HEK293 (cell line): ENCODE measurements around the gene GPR4.

ENCODE experiments used
- BCL11A ChIP-seq: fragments of 450-650 bp; formaldehyde crosslinking; IDR thresholded peaks from 2 replicates; pipeline ENCODE4 v1.5.1; 2016; ENCODE audit warnings: low read depth, missing biosample characterization, missing genetic modification characterization
- MYNN ChIP-seq: fragments of 450-650 bp; formaldehyde crosslinking; IDR thresholded peaks from 2 replicates; pipeline ENCODE4 v1.5.1; 2016; ENCODE audit warnings: missing biosample characterization, missing genetic modification characterization, borderline replicate concordance
- ZNF19 ChIP-seq: fragments of 450-650 bp; formaldehyde crosslinking; IDR thresholded peaks from 2 replicates; pipeline ENCODE4; 2016; ENCODE audit warnings: missing biosample characterization, missing genetic modification characterization, low read depth
- ZNF776 ChIP-seq: fragments of 450-650 bp; formaldehyde crosslinking; IDR thresholded peaks from 2 replicates; pipeline ENCODE4 v1.5.0; 2017; ENCODE audit warnings: missing biosample characterization, missing genetic modification characterization, borderline replicate concordance
- ZNF785 ChIP-seq: fragments of 450-650 bp; formaldehyde crosslinking; IDR thresholded peaks from 2 replicates; pipeline ENCODE4 v1.5.1; 2016; ENCODE audit warnings: missing biosample characterization, missing genetic modification characterization
- TF ChIP-seq, protein P1 (sequence below): fragments of 450-650 bp; formaldehyde crosslinking; IDR thresholded peaks from 2 replicates; pipeline ENCODE4 v1.5.1; 2016; ENCODE audit warnings: missing biosample characterization, missing genetic modification characterization
- TF ChIP-seq, protein P2 (sequence below): fragments of 450-650 bp; formaldehyde crosslinking; IDR thresholded peaks from 2 replicates; pipeline ENCODE4 v1.5.1; 2017; ENCODE audit warnings: missing biosample characterization, missing genetic modification characterization
- TF ChIP-seq, protein P3 (sequence below): fragments of 450-650 bp; formaldehyde crosslinking; optimal IDR thresholded peaks from 2 replicates; pipeline ENCODE3; 2016; ENCODE audit warnings: missing biosample characterization, mild to moderate bottlenecking, missing genetic modification characterization
- TF ChIP-seq, protein P4 (sequence below): fragments of 450-650 bp; formaldehyde crosslinking; IDR thresholded peaks from 2 replicates; pipeline ENCODE4 v1.5.1; 2016; ENCODE audit warnings: missing biosample characterization, missing genetic modification characterization, borderline replicate concordance

DNA sequence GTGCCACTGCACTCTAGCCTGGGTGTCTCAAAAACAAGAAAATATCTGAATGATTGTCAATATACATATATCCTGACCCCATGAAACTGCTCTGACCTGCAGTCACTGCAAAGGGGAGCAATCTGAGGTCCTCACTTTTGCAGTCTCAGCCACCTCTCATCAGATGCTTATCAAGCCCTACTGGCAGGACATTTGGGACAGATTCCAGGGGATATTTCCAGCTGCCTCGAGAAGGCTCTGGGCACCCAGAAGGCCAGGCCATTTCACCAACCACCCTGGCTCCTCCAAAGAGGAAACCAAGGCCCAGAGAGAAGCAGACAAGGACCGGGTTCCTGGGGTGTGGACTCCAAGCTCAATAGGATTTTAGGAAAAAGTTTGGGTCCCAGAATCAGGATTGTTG is 34.9 kb upstream of the GPR4 start:
- TF ChIP-seq, protein P1, sequence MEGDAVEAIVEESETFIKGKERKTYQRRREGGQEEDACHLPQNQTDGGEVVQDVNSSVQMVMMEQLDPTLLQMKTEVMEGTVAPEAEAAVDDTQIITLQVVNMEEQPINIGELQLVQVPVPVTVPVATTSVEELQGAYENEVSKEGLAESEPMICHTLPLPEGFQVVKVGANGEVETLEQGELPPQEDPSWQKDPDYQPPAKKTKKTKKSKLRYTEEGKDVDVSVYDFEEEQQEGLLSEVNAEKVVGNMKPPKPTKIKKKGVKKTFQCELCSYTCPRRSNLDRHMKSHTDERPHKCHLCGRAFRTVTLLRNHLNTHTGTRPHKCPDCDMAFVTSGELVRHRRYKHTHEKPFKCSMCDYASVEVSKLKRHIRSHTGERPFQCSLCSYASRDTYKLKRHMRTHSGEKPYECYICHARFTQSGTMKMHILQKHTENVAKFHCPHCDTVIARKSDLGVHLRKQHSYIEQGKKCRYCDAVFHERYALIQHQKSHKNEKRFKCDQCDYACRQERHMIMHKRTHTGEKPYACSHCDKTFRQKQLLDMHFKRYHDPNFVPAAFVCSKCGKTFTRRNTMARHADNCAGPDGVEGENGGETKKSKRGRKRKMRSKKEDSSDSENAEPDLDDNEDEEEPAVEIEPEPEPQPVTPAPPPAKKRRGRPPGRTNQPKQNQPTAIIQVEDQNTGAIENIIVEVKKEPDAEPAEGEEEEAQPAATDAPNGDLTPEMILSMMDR (tag by site-specific recombination), result no peak
- TF ChIP-seq ZNF19 (no peak), ZNF785 (no peak), MYNN (tag by site-specific recombination) (no peak), ZNF776 (tag by site-specific recombination) (no peak), BCL11A (tag by site-specific recombination) (no peak)
- TF ChIP-seq, protein P2, sequence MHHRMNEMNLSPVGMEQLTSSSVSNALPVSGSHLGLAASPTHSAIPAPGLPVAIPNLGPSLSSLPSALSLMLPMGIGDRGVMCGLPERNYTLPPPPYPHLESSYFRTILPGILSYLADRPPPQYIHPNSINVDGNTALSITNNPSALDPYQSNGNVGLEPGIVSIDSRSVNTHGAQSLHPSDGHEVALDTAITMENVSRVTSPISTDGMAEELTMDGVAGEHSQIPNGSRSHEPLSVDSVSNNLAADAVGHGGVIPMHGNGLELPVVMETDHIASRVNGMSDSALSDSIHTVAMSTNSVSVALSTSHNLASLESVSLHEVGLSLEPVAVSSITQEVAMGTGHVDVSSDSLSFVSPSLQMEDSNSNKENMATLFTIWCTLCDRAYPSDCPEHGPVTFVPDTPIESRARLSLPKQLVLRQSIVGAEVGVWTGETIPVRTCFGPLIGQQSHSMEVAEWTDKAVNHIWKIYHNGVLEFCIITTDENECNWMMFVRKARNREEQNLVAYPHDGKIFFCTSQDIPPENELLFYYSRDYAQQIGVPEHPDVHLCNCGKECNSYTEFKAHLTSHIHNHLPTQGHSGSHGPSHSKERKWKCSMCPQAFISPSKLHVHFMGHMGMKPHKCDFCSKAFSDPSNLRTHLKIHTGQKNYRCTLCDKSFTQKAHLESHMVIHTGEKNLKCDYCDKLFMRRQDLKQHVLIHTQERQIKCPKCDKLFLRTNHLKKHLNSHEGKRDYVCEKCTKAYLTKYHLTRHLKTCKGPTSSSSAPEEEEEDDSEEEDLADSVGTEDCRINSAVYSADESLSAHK (tag by site-specific recombination), result no peak
- TF ChIP-seq, protein P3, sequence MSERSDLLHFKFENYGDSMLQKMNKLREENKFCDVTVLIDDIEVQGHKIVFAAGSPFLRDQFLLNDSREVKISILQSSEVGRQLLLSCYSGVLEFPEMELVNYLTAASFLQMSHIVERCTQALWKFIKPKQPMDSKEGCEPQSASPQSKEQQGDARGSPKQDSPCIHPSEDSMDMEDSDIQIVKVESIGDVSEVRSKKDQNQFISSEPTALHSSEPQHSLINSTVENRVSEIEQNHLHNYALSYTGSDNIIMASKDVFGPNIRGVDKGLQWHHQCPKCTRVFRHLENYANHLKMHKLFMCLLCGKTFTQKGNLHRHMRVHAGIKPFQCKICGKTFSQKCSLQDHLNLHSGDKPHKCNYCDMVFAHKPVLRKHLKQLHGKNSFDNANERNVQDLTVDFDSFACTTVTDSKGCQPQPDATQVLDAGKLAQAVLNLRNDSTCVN (tag by site-specific recombination), result no peak
- TF ChIP-seq, protein P4, sequence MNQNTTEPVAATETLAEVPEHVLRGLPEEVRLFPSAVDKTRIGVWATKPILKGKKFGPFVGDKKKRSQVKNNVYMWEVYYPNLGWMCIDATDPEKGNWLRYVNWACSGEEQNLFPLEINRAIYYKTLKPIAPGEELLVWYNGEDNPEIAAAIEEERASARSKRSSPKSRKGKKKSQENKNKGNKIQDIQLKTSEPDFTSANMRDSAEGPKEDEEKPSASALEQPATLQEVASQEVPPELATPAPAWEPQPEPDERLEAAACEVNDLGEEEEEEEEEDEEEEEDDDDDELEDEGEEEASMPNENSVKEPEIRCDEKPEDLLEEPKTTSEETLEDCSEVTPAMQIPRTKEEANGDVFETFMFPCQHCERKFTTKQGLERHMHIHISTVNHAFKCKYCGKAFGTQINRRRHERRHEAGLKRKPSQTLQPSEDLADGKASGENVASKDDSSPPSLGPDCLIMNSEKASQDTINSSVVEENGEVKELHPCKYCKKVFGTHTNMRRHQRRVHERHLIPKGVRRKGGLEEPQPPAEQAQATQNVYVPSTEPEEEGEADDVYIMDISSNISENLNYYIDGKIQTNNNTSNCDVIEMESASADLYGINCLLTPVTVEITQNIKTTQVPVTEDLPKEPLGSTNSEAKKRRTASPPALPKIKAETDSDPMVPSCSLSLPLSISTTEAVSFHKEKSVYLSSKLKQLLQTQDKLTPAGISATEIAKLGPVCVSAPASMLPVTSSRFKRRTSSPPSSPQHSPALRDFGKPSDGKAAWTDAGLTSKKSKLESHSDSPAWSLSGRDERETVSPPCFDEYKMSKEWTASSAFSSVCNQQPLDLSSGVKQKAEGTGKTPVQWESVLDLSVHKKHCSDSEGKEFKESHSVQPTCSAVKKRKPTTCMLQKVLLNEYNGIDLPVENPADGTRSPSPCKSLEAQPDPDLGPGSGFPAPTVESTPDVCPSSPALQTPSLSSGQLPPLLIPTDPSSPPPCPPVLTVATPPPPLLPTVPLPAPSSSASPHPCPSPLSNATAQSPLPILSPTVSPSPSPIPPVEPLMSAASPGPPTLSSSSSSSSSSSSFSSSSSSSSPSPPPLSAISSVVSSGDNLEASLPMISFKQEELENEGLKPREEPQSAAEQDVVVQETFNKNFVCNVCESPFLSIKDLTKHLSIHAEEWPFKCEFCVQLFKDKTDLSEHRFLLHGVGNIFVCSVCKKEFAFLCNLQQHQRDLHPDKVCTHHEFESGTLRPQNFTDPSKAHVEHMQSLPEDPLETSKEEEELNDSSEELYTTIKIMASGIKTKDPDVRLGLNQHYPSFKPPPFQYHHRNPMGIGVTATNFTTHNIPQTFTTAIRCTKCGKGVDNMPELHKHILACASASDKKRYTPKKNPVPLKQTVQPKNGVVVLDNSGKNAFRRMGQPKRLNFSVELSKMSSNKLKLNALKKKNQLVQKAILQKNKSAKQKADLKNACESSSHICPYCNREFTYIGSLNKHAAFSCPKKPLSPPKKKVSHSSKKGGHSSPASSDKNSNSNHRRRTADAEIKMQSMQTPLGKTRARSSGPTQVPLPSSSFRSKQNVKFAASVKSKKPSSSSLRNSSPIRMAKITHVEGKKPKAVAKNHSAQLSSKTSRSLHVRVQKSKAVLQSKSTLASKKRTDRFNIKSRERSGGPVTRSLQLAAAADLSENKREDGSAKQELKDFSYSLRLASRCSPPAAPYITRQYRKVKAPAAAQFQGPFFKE (tag by site-specific recombination), result no peak
